IPS DF 4.7 (cell line): ENCODE results near the gene C10orf90.
"Not testable (repeated sequence)": the region's sequence is repeated elsewhere in the genome, so short reads cannot be mapped to it uniquely, and the experiment has no call there.

Experiments
- DNase-seq: peaks from one replicate; pipeline ENCODE4 v3.0.0-alpha.2; 2013; ENCODE audit warnings: low spot score; ENCODE audit errors: extremely low read depth

C10orf90 gene

DNA sequence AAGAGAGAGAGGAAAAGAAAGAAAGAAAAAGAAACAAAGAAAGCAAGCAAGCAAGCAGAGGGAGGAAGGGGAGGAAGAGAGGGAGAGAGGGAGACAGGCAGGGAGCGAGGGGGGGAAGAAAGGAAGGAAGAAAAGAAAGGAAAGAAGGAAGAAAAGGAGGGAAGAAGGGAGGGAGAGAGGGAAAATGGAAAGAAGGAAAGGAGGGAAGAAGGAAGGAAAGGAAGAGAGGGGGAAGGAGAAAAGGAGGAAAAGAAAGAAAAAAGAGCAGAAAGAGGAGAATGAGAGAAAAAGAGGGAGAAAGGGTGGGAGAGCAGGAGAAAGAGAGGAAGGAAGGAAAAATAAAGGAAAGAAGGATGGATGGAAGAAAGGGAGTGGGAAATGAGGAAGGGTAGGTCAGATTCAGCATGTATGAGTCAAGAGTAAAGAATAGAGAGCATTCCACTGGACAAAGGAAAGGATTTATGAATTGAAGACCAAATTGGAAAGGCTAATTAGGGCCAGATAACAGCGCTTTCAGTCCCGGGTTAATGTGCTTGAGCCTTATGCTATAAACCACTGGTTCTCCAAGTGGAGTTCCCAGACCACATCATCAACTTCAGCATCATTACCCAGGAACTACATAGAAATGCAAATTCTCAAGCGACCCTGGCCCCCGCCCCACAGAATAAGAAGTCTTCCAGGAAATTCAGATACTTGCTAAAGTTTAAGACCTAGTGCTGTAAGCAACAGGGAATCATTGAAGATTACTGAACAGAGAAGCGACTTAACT, 85.1 kb downstream of the C10orf90 start:
- no peak for DNase-seq

DNA sequence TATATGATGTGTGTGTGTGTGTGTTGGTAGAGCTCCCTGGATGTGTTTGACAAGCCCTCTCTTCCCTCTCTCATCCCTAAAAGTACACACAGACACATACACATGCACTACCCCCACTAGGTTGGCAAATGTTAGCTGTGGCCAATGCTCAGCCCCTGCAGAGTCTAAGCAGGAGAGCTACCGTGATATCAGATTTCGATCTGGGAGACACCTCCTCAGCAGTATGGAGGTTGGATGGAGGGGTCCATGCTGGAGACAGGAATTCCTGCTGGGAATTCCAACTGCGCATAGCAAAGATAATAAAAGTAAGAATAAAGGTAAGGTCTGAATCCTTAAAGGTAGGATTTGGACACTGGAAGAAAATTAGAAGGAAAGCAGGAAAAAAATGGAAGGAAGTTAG, 85.7 kb downstream of the C10orf90 start:
- no peak for DNase-seq

DNA sequence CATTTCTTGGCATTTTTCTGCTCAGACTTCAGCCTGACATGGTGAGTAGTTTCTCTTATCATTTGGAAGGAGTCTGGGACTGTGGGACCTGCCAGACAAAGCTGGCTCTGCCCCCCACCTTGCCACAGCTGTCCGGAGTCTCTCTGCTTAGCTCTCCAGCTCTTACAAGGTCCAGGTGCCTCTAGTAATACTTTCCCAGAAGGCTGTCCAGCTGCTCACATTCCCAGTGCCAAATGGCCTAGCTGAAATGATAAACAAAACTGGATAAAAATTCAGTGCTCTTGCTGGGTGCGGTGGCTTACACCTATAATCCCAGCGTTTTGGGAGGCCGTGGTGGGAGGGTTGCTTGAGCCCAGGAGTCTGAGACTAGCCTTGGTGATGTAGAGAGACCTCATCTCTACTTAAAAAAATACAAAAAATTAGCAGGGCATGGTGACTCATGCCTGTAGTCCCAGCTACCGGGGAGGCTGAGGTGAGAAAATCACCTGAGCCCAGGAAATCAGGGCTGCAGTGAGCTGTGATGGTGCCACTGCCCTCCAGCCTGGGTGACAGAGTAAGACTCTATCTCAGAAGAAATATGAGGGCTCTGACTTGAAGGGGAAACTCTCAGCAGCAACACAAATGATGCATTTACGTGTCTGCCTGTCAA, 86.8 kb downstream of the C10orf90 start:
- no peak for DNase-seq

DNA sequence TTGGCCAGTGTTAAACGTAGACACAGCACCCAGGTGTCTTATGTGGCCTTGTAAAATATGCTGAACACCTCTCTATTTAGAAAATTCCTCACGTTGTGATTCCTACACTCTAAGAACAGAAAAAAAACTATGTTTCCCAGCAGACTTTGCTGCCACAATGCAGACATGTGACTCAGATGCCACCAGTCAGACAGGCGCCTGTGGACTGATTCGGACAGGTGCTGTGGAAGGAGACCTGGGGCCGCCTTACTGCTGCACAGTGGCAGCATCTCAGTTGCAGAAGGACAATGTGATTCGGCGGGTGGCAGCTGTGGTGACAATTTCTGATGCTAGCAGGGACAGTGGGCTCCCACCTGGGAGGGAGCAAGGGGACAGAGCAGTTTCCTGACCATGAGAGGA, 88.8 kb downstream of the C10orf90 start:
- no peak for DNase-seq

DNA sequence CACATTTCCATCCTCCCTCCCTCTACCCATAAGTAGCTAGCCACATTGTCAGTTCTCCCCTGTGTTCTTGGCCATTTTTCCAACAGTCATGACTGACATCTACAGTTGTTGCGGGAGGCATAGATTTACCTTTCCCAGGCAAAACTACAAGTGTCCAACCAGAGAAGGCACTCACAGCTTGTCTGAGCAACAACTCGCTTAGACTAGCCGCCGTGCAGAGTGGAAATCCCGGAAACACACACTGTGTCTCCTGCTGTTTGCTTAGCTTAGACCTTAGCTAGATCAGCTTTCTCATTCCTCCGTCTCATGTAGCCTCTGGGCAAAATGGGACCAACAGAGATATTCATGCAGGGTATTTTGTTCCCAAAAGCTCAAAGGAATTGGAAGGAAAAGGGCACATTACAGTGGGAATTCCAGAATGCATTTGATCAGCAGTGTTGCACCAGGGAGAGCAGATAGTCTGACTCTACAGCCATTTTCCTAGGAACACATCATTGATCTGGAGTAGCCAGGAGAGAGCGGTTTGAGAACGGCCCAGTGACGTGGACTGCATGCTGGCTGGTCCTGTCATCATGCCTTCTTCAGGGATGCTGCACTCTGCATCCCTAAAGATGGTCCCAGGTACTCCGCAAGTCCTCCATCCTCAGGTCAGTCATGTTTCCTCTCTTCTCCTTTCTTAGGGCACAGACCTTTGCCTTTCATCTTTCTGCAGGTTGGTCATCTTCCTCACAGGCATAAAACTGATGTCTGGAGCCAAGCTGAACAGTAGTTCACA, 89.4 kb downstream of the C10orf90 start:
- DNase-seq = no peak

DNA sequence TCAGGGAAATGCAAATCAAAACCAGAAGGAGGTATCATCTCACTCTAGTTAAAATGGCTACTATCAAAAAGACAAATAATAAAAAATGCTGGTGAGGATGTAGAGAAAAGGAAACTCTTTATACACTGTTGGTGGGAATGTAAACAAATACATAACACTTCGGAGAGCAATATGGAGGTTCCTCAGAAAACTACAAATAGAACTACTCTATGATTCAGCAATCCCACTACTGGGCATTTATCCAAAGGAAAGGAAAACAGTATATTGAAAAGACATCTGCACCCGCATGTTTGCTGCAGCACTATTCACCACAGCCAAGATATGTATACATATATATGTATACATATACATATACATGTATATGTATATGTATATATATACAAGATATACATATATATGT, 94.2 kb downstream of the C10orf90 start:
- no peak for DNase-seq

DNA sequence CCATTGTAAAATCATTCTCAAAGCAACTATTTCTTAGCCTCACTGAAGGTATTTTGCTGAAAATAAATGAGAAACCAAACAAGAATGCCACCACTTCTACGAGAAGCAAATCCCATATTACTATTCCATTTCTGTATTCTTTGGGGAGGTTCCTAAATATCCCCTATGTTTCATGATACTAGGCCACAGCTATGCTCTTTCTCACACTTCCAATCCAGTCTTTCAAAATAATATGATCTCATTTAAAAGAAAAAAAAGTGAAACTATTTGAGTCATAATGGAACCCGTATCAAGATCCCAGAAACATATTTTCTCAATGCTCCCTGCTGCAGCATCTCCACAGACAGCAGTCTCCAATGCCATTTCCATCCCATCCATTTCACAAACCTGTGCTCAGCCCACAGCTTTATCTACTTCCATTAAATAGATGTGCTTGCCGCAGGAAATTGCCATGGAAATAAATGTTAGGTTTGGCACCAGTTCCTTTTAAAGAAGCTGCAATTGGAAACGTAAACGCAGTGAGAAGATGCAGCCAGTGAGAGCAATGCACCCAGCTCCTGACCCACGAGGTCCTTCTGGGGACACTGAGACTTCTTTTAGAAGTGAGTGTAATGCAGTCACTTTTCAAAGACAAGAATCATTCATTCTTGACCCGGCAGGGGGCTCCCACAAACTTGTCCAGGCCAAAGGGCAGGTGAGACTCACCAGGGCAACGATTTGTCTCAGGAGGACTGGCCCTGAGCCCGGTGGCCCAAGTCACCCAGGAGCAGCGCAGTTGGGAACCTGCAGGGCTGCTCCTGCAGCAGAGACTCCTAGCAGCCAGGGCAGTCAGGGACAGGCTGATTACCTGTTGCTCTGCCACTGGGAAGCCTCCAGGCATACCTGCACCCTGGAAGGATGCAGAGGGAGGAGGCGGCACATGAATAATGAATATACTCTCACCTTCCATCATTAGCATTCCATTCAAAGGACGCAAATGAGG, 99.6 kb downstream of the C10orf90 start:
- DNase-seq = no peak

DNA sequence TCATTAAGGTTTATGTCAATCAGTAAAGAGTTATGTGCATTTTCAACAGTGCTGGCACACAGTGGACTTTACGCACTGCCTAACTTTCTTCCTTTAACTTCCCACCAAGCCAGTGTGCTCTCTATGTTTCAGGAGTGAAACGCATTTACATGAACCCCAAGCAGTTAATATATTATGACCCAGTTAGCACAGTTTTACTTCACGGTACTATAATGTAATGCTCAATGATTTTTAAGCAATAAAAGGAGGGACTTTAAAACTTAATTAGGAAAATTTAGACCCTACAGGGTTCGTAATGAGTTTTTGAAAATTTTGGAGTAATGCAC, 100.3 kb downstream of the C10orf90 start:
- DNase-seq = no peak

DNA sequence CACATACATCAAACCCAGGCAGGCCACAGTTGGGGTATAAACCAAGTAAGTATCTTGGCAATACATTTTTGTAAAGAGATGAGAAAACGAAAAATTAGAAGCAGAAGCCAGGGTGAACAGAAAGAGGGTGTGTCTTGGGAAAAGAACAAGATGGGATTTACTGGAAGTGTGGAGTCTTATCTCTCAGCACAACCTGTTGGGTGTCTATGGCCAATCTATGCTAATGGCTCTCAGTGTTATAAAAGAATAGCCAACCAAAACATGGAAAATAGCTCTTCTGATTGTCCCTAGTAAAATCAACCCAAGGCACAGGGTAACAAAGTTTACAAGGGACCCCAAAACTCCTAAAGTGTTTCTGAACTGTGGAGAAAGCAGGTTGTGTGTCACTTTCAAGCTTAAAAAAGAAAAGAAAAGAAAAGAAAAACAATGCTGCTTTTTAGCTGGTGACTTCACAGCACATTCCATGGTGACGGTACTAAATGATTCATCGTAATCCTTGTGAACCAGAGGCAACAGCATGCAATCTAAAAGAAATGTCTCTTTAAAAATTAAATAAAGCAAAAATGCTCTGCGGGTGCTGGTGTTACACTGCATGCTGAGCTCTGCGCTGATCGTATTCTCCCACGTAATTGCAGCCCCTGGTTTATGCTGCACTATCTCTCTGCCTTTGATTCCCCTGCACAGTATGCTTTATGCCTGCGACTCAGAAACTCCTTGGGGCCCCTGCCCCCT, 100.8 kb downstream of the C10orf90 start:
- DNase-seq = no peak

DNA sequence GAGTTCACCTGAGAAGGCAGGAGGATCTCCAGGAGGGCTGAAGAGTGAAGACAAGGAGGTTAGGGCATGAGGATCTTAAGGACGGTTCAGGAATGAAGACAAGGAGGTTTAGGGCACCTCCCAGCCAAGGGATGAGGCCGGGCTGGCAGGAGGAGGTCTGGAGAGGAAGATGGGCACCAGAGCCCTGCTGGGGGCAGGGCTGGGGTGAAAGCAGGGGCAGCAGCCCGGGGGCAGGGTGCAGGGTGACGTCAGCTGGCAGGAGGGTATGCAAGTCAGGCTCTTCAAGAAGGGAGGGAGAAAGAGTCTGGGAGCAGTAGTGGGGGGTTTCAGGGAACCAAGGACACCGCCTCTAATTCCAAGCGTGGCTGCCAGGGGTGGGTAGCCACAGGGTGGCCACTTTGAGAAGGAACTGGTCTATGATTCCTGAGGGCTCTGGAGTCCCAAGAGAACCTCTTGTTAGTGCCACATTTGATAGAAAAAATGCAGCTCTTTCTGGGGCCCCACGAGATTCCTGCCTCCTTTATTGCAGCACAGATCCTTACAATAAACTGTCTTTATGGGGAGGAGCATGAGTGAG, 101.6 kb downstream of the C10orf90 start:
- no peak for DNase-seq

DNA sequence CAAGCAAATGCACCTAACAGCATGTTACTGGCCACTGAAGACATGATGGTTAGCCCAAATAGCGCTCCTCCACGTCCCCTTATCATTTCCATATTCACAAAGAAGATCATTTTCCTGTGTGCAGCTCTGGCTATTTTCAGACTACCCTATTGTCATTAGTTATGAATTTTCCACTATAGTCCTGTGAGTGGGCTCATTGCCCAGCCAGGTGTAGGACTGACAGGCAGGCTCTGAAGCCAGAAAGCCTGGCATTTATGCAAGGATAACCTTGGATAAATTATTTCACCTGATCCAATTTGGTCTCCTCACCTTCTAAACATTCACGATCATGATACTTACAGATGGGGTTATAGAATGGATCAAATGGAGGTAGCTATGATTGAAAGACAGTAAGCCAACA, 104.6 kb downstream of the C10orf90 start:
- no peak for DNase-seq

DNA sequence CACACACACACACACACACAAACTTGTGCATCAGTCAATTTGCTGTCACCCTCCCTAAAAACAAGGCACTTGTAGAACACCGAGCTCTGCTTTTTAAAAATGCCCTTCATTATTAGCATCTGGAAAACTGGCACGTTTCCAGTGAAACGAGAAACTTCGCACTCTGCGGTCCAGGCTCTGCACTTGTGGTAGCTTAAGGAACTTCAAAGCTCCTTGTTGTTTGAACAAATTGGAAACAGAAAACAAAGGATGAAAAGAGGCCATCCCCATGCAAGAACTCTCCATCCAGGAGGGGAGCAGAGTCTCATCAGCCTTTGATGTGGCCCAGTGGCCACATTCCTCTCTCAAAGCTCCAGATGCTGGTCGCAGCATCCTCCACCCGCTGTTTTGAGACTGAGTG, 105.1 kb downstream of the C10orf90 start:
- no peak for DNase-seq

DNA sequence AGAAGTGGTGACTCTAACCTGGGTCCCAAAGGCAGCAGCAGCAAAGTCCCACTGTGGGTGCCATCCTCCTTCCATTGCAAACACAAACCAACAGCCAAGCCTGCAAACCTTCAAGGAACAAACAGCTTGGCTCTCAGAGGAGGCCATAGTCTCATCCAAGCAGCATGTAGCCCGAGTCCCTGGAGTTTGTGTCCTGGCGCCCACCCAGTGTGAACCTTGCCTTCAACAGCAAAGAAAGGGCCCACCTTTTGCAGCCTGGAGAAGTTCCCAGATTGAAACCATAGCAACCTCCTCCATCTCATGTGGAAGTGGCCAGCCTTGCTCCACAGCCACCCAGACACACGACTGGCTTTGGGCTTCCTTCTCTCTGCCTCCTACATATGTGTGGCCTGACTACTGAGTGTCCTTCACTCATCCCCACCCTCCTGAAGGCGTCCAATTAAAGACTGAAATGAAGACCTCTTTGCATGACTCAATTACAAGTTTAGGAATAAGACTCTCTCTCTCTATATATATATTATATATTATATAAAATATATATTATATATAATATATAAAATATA, 106.1 kb downstream of the C10orf90 start:
- DNase-seq = no peak

DNA sequence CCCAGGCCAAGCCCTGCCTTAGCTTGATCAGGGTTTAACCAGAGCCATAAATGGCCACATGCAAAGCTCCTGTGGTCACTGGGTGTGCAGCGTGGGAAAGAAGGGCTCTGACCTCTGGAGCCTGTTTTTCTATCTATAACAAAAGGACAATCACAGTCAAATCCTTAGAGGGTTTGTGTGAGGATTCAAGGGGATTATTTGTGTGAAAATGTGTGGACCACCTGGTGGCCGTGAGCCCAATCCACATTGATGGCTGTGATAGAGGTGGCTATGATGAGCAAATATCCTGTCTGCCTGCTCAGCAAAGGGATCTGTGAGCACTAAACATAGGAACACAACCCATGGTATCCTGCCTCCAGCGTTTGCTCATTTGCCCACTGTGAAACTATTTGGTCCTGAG, 107.1 kb downstream of the C10orf90 start:
- no peak for DNase-seq

DNA sequence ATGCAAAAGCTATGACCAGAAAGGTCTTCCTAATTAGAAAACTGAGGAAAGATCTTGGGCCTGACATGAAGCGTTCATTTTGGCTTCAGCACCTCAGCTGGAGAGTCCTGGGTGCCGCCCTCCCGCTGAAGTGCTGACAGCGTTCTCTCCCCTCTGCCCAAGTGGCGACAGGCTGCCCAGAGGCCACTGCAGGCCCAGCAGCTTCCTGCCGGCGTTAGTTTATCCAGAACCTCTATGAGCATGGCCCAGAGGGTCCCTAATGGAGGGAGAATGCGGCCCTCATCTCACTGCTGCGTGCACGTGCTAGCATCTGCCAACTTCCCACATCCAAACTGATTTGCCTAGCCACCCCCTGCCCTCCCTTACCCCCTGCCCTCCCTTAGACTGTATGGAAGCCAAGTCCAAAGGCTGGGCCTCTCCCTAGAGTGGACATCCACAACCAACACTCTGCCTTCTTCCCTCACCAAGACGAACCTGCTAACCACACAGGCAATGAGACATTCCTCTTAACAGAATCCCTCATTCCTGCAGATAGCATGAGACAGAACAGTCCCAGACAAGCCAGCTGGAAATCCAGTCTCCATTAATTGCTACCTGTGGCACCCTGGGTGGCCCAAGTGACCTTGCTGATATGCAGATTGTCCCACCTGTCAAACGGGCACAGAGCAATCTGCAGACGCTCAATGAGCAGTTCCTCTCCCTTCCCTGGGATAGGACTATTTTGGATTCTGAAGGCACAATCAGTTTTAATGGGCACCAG, 108.4 kb downstream of the C10orf90 start:
- no peak for DNase-seq

DNA sequence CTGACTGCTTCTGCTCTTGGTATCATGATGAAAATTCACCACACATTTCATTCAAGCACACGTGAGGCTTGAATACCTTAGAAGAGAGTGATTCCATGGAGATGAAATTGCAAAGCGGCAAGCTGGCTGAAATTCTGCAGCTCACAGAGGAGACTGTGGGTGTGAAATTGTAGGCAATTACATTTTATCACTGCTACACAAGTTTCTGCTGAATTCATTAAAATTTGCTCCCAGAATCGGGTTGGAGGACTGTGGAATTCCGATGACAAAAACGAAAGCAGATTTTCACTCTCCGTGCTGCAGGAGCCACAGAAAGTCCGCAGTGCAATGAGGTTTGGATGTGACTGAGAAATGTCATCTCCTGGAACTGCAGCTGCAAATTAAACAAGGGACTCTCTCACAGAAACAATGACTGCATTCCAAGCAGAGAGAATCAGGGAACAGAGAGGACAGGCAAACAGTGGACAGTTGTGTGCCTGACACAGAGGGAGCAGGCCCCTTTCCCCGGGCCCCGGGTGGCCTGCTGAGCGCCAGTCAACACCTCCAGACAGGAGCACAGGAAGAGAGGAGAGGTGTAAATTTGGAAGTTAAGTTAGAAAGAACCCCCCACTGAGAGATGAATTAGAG, 109.1 kb downstream of the C10orf90 start:
- no peak for DNase-seq

DNA sequence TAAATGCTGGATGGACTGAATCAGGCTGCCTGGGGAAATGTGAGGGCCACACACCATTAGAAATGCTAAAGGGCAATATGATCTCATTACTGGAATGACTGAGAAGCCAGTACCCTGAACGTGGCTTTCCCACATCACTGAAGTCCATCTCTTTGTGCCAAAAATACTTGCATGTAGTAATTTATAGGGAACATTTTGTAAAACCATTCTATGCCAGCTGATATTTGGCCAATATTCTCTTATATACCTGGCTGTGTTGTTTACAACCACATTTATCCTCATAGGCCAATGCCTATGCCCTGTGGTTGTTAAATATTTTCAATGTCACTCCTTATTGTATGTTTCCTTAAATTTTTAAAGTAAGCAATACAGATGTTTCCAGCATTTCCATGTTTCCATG, 111.6 kb downstream of the C10orf90 start:
- no peak for DNase-seq

DNA sequence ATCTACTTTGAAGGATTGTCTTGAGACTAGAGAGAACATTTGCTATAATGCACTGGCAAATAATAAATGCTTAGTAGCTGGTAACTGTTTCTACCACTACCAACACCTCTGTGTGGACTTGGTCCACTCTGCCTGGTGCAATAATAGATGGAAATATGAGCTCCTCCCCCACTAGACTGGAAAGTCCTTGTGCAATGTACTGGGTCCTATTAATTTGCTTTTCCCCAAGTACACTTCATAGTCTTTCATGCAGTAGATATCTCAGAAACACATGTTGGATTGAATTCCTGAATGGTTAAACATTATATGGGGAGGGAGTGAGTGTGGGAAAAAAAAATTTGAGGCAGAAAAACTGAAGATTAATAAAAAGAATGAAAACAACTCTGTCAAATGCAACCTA, 119.3 kb downstream of the C10orf90 start:
- no peak for DNase-seq

DNA sequence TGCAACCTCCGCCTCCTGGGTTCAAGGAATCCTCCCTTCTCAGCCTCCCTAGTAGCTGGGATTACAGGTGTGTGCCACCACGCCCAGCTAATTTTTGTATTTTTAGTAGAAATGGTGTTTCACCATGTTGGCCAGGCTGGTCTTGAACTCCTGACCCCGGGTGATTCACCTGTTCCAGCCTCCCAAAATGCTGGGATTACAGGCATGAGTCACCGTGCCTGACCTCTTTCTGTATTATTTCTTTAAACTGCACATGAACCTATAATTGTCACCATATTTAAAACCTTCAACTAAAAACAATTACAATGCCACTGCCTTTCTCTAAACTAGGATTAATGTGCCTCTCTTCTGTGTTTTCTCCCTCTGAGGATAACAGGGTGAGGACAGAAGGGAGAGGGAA, 119.9 kb downstream of the C10orf90 start:
- not testable (repeated sequence) for DNase-seq
